ENCODE measurements around the gene CYP2J2.

DNA sequence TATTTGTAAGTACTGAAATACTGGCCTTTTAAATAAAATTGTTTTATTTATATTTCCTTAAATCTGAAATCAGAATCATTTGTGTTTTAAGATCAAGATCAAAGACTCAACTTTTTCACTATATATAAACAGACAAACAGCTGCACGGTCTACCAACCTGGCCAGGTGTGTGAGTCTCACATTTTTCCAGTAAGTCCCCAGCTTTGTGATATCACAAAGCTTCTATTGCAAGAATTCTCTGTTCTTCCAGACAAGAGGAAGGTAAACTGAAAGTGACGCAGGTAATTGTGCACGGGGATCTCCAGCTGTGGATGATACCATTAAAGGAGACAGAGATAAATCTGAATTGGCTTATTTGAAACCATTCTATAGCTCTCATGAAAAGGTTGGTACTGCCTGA lies 41.2 kb upstream of the CYP2J2 start:
- TF ChIP-seq, protein P1, sequence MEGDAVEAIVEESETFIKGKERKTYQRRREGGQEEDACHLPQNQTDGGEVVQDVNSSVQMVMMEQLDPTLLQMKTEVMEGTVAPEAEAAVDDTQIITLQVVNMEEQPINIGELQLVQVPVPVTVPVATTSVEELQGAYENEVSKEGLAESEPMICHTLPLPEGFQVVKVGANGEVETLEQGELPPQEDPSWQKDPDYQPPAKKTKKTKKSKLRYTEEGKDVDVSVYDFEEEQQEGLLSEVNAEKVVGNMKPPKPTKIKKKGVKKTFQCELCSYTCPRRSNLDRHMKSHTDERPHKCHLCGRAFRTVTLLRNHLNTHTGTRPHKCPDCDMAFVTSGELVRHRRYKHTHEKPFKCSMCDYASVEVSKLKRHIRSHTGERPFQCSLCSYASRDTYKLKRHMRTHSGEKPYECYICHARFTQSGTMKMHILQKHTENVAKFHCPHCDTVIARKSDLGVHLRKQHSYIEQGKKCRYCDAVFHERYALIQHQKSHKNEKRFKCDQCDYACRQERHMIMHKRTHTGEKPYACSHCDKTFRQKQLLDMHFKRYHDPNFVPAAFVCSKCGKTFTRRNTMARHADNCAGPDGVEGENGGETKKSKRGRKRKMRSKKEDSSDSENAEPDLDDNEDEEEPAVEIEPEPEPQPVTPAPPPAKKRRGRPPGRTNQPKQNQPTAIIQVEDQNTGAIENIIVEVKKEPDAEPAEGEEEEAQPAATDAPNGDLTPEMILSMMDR (IDR thresholded peaks at IDR 0.05), result no peak
- TF ChIP-seq EP300 (IDR thresholded peaks at IDR 0.05), result no peak
- TF ChIP-seq HEYL (CRISPR knock-in tag; IDR thresholded peaks at IDR 0.05), result no peak
- no peak for TF ChIP-seq POLR2A (IDR thresholded peaks at IDR 0.05; ENCODE audit: low read length)
